Measurements from ENCODE around the gene CHRD.
A peak's percentile ranks its signal among the peaks of the same experiment; 100 is the strongest.
"Not testable (repeated sequence)": the region's sequence is repeated elsewhere in the genome, so short reads cannot be mapped to it uniquely, and the experiment has no call there.

CHRD gene

GRCh38 chr3:184417619-184418327, 37.9 kb downstream of the CHRD start:
- DNase-seq (ENCODE audit: low spot score): peak; percentile 55

GRCh38 chr3:184419171-184419570, 39.3 kb downstream of the CHRD start:
- no peak for DNase-seq (ENCODE audit: low spot score)

- DNase-seq (ENCODE audit: low spot score): no peak
Observed at GRCh38 chr3:184423561-184423960, 43.7 kb downstream of the CHRD start.

- no peak for DNase-seq (ENCODE audit: low spot score)
Observed at GRCh38 chr3:184426691-184427141, 46.9 kb downstream of the CHRD start.

GRCh38 chr3:184428561-184429175, 48.8 kb downstream of the CHRD start:
- no peak for DNase-seq (ENCODE audit: low spot score)

GRCh38 chr3:184429786-184430185, 49.9 kb downstream of the CHRD start:
- no peak for DNase-seq (ENCODE audit: low spot score)

- DNase-seq (ENCODE audit: low spot score): no peak
Observed at GRCh38 chr3:184430940-184431339, 51.1 kb downstream of the CHRD start.

GRCh38 chr3:184433178-184433577, 53.3 kb downstream of the CHRD start:
- DNase-seq (ENCODE audit: low spot score): not testable (repeated sequence)

- DNase-seq (ENCODE audit: low spot score): no peak
Observed at GRCh38 chr3:184439096-184439495, 59.2 kb downstream of the CHRD start.

Data from hematopoietic multipotent progenitor cell treated with erythropoietin and hydrocortisone succinate and interleukin-3 and kit ligand, for 17 days (in vitro differentiated cells).